HEK293T (cell line): ENCODE measurements around the gene CDRT15L2.
"Not testable (repeated sequence)": the region's sequence is repeated elsewhere in the genome, so short reads cannot be mapped to it uniquely, and the experiment has no call there.

ENCODE experiments used
- CTBP1 ChIP-seq: fragments of 450-650 bp; IDR thresholded peaks from 2 replicates; pipeline ENCODE4 v1.6.1; 2016; ENCODE audit warnings: borderline replicate concordance
- FOXK2 ChIP-seq: fragments of 450-650 bp; IDR thresholded peaks from 2 replicates; pipeline ENCODE4 v1.6.1; 2016; ENCODE audit warnings: mild to moderate bottlenecking
- FOXM1 ChIP-seq: fragments of 450-650 bp; IDR thresholded peaks from 2 replicates; pipeline ENCODE4 v1.6.1; 2017; ENCODE audit warnings: mild to moderate bottlenecking, borderline replicate concordance
- HDGF ChIP-seq: fragments of 450-650 bp; IDR thresholded peaks from 2 replicates; pipeline ENCODE4 v1.6.1; 2017; ENCODE audit warnings: antibody characterized with exemption, borderline replicate concordance
- SUZ12 ChIP-seq: fragments of 450-650 bp; IDR thresholded peaks from 2 replicates; pipeline ENCODE4 v1.6.1; 2016; ENCODE audit warnings: mild to moderate bottlenecking
- TARDBP ChIP-seq: fragments of 450-650 bp; IDR thresholded peaks from 2 replicates; pipeline ENCODE4 v1.6.1; 2016
- ZNF384 ChIP-seq: fragments of 450-650 bp; IDR thresholded peaks from 2 replicates; pipeline ENCODE4 v1.6.1; 2016

DNA sequence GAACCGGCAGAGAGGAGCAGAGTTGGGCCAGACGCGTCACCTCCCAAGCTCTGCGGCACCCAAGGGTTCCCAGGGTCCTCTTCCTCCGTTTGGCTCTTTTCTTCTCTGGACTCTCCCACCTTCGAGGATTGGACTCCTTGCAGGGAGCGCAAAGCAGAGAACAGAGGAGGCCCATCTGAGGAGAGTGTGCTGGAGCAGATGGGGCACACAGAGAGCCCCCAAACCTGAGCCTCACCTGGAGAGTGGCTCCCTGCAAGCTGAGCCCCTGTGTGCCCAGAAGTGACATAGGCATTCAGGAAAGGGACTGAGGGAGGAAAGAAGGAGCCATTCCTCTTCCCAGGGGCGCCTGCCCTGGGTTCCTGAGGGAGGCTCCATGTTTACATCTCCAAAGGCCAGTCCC lies 6.3 kb upstream of the CDRT15L2 start:
- TF ChIP-seq HDGF, FOXK2, TARDBP, FOXM1, SUZ12, ZNF384, CTBP1: not testable (repeated sequence)
